Anterior cingulate cortex (tissue), 58 donors: ENCODE results near the gene FBXL15.
"Not testable (repeated sequence)": the region's sequence is repeated elsewhere in the genome, so short reads cannot be mapped to it uniquely, and the experiment has no call there.

Experiments used
- DNase-seq, 58 donors: peaks; one replicate each; lab custom pipeline; 2025; lab: John Stamatoyannopoulos, UW

FBXL15 gene

GRCh38 chr10:102451105-102451969 lies 30.7 kb downstream of the FBXL15 start, which contains the start of gene C10orf95:
Gene C10orf95 (minus strand): TSS chr10:102451543. CDS start chr10:102451093, 450 bp downstream.
- DNase-seq: peak in 7 of 58 donors; percentile 28 to 47 (median 40)

- DNase-seq: peak in 19 of 58 donors; percentile 10 to 64 (median 29)
These were observed 32.2 kb downstream of the FBXL15 start for GRCh38 chr10:102452672-102453340.

DNA sequence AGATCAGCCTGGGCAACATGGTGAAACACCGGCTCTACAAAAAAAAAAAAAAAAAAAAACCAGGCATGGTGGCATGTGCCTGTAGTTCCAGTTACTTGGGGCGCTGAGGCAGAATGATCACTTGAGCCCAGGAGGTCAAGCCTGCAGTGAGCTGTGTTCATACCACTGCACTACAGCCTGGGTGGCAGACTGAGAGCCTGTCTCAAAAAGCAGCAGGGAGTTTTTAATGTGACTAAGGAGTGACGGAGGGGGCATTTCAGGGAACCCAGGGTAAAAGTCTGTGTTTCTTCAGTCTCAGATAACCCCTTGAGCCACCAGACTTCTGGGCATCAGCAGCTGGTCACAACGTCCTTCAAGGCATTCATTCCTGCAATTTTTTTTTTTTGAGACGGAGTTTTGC lies 32.9 kb downstream of the FBXL15 start:
- DNase-seq: no peak

DNA sequence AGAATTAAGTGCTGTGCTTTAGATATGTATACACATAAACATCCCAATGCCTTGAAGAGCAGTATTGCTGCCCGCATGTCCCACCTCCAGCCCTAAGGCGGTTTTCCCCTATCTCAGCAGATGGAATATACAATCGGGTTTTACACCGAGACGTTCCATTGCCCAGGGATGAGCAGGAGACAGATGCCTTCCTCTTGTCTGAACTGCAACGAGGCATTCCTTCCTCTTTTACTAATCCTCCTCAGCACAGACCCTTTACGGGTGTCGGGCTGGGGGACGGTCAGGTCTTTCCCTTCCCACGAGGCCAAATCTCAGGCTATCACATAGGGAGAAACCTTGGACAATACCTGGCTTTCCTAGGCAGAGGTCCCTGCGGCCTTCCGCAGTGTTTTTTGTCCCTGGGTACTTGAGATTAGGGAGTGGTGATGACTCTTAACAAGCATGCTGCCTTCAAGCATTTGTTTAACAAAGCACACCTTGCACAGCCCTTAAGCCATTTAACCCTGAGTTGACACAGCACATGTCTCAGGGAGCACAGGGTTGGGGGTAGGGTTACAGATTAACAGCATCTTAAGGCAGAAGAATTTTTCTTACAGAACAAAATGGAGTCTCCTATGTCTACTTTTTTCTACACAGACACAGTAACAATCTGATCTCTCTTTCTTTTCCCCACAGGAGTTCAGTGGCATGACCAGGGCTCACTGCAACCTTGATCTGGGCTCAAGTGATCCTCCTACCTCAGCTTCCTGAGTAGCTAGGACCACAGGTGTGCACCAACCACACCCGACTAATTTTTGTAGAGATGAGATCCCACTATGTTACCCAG lies 34.2 kb downstream of the FBXL15 start:
- not testable (repeated sequence) for DNase-seq

GRCh38 chr10:102455893-102456471 lies 35.3 kb downstream of the FBXL15 start:
- no peak for DNase-seq

GRCh38 chr10:102457591-102458150 lies 37.0 kb downstream of the FBXL15 start:
- peak in 4 of 58 donors; percentile 9 to 36 (median 22) for DNase-seq

- DNase-seq: no peak
These were observed 38.0 kb downstream of the FBXL15 start for GRCh38 chr10:102458656-102459055.

DNA sequence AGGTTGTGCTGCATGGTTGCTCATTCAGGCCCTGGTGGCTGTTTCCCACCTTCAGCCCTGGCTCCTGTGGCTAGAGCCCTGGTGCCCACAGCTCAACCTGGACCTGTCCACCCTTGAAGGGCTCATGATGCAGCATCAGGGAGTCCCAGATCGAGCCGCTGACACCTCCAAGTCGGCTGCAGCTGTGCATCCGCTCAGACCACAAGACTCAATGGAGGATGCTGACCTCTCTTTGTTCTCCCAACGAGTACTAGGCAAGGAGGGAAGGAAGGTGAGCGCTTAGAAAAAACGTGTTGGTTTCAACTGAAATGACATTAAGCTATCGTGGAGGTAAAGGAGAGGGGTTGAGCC lies 40.2 kb downstream of the FBXL15 start:
- no peak for DNase-seq

DNA sequence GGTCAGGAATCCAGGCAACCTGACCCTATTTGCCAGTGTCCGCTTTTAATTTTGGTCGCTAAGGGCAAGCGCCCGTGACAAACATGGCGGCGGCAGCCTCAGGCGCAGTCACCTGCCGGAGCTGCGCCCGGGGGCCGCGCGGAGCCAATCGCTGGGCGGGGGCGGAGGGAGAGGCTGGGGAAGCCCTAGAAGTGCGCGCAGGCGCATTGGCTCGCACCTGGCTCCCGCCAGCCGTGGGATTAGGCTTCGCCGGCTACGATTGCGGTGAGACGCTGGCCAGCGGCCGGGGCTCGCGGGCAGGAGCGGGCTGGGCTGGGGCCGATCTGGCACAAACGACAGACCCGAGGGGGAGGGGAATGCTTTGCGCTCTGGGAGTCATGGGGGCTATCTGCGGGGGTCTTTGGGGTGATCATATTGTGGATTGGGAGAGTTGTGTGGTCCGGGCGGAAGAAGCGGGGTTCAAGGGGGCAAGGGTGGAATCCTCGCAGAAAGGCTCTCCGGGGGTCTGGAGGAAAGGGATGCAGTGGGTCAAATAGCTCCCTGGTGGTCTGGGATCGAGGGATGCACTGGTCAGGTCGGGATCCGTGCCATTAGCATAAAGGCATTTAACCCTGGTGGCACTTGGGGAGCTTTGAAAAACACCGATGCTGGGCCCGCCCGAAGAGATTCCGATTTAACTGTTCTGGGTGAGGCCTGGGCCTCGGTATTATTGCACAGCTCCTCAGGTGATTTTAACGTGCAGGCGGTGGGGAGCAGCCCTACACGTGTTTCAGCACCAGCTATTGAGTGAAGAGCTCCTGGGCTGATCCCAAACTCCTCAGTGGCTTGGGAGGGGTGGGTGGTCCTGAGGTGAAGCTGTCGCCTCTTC lies 40.8 kb downstream of the FBXL15 start:
- DNase-seq: peak in 57 of 58 donors; percentile 41 to 94 (median 80)

DNA sequence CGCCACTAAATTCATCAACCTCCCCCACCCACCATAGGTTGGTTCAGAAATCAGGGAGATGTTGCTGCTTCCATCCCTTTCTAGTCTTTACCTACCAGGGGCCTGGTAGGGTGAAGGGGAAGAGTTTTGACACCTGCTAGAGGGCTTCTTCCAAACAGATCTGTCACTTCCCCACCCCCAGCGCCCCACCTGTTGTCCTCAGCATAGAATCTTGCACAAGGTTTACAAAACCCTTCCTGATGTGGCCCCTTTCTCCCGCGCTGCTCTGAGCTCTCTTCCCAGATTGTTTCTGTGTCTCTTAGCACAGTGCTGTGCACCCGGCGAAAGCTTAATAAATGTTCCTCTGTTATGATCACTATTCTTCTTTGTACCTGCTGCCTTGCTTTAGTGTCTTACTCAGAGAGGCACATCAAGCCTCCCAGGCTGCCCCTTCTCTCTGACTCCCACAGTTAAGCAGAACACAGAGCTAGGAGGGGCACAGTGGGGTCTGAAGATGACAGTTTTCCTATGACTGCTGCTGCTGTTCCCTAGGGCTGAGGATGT lies 41.9 kb downstream of the FBXL15 start:
- DNase-seq: no peak

DNA sequence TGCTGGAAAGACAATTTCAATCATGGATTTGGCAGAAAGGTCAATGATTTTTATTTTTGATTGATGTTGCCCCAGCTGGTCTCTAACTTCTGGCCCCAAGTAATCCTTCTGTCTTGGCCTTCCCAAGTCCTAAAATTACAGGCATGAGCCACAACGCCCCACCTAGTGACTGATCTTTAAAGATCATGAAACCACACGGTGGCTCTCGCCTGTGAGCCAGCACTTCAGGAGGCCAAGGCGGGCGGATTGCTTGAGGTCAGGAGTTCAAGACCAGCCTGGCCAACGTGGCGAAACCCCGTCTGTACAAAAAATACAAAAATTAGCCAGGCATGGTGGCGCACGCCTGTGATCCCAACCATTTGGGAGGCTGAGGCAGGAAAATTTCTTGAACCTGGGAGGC lies 43.3 kb downstream of the FBXL15 start:
- no peak for DNase-seq

DNA sequence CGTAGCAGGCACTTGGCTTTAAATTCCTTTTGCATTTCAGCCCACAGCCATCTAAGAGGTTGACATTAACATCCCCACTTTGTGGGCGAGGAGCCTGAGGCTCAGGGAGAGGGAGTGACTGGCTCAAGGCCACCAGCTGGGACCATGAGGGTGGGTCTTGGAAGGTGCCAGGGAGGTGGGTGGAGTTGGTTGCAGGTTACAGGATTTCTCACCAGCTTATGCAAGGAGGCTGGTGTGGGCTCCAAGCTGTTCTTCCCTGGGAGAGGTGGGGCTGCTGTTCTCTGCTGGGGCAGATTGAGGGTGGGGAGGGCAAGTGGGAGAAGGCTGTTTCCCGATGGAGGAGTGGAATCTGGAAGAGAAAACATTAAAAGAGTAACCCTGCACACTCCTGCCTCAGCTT lies 44.8 kb downstream of the FBXL15 start:
- peak in 2 of 58 donors; percentile 9 to 14 for DNase-seq

DNA sequence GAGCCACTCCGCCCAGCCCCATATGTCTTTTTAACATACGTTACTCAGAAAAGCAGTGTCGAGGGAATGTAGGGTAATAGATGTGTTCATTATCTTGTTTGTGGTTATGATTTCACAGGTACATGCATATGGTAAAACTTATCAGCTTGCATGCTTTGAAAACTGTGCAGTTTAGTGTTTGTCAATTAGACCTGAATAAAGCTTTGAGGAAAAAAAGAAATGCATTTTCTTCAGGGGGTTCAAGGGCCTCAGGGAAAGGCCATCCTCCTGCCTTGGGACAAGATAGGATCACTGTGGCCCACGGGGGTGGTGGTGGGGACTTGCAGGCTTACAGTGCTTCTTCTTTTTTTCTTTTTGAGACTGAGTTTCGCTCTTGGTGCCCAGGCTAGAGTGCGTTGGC lies 46.7 kb downstream of the FBXL15 start:
- DNase-seq: no peak

DNA sequence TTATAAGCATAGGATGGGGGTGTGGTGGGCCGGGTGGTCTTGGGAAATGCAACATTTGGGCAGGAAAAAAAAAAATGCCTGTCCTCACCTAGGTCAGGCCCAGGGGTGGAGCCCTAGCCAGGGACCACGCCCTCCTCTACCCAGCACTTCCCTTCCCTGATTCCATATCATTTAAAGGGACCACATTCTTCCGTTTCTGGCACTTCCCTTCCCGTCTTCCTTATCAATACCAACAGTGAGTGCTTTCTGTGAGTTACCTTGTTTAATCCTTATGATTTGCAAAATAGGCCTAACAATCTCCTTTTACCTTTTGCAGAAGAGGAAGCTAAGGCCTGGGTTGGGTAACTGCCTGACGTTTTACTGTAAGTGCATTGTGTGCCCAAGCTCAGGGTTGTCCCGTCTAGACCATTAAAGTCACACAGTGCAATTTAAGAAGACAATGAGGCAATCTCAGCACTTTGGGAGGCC lies 47.4 kb downstream of the FBXL15 start:
- DNase-seq: no peak

DNA sequence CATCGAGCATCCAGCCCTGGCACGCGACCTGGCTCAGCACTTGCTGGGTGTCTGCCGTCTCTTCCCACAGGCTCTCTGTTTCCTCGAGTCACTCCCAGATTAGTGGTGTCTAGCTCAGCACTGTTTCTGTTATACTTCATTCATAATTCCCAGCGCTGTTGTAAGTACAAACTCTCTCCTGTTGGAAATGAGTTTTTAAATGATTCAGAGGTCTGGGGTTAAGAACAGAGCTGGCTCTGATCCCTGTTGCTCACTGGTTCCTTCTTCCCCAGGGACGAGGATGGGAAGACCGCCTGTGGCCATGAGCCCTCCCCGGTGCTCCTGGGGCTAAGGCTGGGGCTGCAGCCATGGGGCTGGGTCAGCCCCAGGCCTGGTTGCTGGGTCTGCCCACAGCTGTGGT lies 48.0 kb downstream of the FBXL15 start:
- DNase-seq: no peak

DNA sequence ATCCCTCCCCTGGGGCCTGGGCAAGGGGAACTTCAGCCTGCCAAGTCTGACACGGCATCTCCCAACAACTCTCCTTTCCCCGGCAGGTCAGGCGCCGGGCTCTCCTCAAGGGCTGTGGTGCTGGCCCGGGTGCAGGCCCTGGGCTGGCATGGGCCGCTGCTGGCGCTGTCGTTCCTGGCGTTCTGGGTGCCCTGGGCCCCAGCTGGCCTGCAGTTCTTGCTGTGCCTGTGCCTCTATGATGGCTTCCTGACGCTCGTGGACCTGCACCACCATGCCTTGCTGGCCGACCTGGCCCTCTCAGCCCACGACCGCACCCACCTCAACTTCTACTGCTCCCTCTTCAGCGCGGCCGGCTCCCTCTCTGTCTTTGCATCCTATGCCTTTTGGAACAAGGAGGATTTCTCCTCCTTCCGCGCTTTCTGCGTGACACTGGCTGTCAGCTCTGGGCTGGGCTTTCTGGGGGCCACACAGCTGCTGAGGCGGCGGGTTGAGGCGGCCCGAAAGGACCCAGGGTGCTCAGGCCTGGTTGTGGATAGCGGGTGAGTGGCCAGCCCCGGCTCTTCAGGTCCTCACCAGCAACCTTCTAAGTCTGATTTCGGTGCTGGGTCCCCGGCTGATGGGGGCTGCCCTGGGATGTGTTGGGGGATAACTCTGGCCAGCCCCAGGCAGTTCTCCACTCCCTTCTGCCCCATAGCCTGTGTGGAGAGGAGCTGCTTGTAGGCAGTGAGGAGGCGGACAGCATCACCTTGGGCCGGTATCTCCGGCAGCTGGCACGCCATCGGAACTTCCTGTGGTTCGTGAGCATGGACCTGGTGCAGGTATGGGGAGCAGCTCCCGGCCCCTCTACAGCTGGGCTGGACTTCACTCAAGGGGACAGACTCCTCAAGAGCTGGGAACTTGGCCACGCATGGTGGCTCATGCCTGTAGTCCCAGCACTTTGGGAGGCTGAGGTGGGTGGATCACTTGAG lies 50.2 kb downstream of the FBXL15 start:
- DNase-seq: no peak
